Activated CD4-positive, alpha-beta T cell treated with anti-CD3 and anti-CD28 coated beads for 24 hours (primary cell): Measurements from ENCODE around the gene GRID2.

ENCODE experiments used
- DNase-seq, 2 donors: peaks; one replicate each; pipeline ENCODE4 v3.0.0-alpha.2; 2020; ENCODE audit warnings: low read depth in 2 of 2

The GRID2 gene

GRCh38 chr4:93403571-93403970 lies 1099.8 kb downstream of the GRID2 start:
- DNase-seq: no peak

GRCh38 chr4:93407493-93408275 lies 1103.9 kb downstream of the GRID2 start:
- no peak for DNase-seq

- DNase-seq: no peak
These were observed 1105.3 kb downstream of the GRID2 start for GRCh38 chr4:93409035-93409434.

- no peak for DNase-seq
These were observed 1110.3 kb downstream of the GRID2 start for GRCh38 chr4:93414041-93414550.

GRCh38 chr4:93416344-93417128 lies 1112.8 kb downstream of the GRID2 start:
- no peak for DNase-seq

- no peak for DNase-seq
These were observed 1127.6 kb downstream of the GRID2 start for GRCh38 chr4:93431371-93431770.

GRCh38 chr4:93433840-93434239 lies 1130.1 kb downstream of the GRID2 start:
- DNase-seq: no peak

GRCh38 chr4:93436000-93436626 lies 1132.3 kb downstream of the GRID2 start:
- DNase-seq: no peak

- no peak for DNase-seq
These were observed 1134.2 kb downstream of the GRID2 start for GRCh38 chr4:93437991-93438390.

- no peak for DNase-seq
These were observed 1141.1 kb downstream of the GRID2 start for GRCh38 chr4:93444860-93445259.

GRCh38 chr4:93446038-93446437 lies 1142.3 kb downstream of the GRID2 start:
- no peak for DNase-seq

GRCh38 chr4:93448691-93449293 lies 1145.0 kb downstream of the GRID2 start:
- DNase-seq: no peak

GRCh38 chr4:93451954-93452353 lies 1148.2 kb downstream of the GRID2 start:
- no peak for DNase-seq

- no peak for DNase-seq
These were observed 1157.8 kb downstream of the GRID2 start for GRCh38 chr4:93461541-93461940.

- no peak for DNase-seq
These were observed 1162.7 kb downstream of the GRID2 start for GRCh38 chr4:93466446-93466845.

GRCh38 chr4:93467484-93468155 lies 1163.9 kb downstream of the GRID2 start:
- DNase-seq: no peak

GRCh38 chr4:93469560-93469959 lies 1165.8 kb downstream of the GRID2 start:
- no peak for DNase-seq

- DNase-seq: no peak
These were observed 1172.0 kb downstream of the GRID2 start for GRCh38 chr4:93475730-93476129.

GRCh38 chr4:93478805-93479204 lies 1175.0 kb downstream of the GRID2 start:
- no peak for DNase-seq

- no peak for DNase-seq
These were observed 1176.7 kb downstream of the GRID2 start for GRCh38 chr4:93480452-93480851.

GRCh38 chr4:93495346-93495745 lies 1191.6 kb downstream of the GRID2 start:
- DNase-seq: no peak
